HG03039 (cell line): ENCODE measurements around the gene MACROH2A1.

Source experiments
- ATAC-seq: cut with Tn5 transposase; IDR thresholded peaks from one replicate; pipeline ENCODE4 v1.9.1; 2021; ENCODE audit warnings: mild to moderate bottlenecking, moderate library complexity; ENCODE audit not compliant: unreplicated experiment

Gene MACROH2A1

DNA sequence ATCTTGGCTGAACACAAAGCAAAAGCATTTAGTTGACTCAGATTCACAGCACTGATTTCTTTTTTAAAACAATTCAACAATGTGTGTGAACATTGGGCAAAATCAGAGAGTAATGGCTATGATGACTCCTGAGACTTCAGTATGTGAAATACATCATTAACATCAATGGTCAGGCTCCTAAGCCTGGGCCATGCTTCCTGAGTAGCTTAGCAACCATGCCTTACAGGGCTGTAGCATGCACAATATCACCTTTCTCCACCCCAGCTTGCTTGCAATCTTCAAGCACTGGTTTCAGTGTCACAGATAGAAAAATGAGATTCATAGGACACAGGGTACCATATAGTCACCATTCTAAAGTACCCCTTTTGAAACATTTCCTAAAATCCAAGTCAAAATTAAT, 41.3 kb downstream of the MACROH2A1 start:
- ATAC-seq, result no peak

DNA sequence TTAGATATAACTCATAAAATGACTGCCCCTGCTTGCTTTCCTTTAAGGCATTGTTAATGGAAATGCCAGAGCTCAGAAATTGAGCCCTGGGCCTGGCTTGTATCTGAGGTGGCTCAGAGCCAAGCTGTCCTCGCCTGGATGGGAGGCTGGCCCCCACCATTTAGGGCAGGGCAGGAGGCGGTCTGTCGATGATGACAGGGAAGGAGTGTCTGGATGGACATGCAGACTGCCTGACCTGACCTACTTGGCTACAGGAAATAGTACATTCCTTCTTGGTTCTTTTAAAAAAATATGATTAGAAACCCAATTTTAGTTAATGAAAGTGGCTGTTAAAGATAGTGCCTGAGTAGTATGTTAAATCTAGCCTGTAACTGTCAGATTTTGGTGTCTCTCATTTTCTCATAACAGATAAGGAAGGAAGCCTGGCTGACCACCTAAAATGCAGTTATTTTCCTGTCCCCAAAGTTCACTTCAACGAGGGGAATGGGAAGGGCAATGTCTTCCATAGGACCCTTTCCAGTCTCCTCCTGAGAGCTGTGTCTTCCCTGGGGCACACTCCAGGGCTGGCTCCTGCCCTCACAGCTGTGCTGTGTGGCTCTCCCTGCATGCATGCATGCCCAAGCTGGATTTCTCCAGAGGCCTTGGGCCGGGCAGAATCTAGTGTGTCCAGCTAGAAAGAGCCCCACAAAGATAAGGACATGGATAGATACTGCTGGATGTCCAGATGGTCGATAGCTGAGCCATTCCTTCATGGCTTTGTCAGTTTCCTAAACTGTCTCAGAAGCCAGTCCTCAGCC, 42.3 kb downstream of the MACROH2A1 start:
- ATAC-seq, result no peak

DNA sequence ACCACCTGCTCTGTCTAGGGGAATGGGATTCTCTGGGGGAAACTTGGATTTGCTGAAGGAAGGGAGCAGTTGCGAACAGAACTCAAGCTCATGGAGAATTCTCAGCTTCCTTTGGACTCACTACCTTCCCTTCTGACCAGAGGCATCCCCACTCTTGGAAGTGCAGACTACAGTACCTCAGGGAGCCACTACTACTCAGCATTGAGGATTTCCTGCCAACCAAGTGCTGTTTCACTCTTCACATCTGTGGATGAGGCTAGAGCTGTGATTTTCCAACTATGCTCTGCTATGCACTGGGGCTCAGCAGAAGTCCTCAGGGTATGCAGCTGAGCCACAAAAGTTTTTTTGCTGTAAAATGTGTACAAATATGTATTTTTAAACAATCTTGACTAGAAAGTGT, 43.9 kb downstream of the MACROH2A1 start:
- ATAC-seq, result no peak

DNA sequence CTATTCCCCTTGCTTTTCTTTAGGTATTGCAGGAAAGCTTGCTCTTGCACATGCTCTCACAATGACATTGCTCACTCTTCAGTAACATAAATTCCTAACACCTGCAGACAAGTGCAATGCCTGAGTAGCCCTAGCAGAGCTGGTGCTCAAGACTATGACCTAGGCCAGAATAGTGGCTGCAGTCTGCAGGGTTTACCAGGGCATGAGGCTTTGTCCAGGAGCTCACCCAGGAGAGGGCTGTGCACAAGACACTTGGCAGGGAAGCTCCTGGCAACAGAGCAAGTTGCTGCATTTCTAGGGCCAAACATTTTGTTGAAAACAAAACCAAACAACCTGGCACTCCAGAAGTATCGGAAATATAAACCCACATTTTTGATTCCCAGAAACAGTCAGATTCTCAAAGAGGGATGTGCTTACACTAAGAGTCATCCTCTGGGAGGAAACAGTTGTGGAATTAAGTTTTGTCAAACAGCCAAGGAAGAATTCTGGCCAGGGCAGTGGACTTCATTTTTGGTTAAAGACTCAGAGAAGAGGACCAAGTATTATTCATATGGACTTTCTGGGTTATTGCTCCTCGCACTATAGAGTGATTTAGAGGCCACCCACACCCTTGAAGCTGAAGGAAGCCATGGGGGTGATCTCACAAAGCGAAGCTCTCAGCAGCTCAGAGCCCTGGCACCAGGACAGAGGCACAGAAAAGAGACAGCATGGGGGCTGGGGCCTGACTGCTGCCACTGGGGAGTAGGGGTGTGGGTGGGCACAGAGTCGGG, 44.9 kb downstream of the MACROH2A1 start:
- ATAC-seq, result no peak

DNA sequence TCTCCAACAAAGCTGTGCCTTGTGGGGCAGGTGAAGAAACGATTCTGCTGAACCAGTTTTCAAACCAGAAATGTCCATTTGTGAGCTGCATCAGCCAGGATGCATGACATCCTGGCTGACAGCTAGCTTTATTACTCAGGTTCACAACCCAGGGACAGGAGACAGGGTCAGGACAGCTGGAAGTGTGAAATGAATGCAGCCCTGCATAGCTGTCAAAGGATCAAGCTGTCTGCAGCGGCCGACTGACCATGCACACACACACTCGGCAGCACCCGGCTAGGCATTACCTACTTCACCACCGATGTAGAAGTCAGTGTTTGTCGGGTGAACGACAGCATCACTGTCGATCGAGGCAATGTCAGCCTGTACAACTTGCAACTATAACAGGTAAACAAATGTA, 48.5 kb downstream of the MACROH2A1 start:
- ATAC-seq, result no peak

DNA sequence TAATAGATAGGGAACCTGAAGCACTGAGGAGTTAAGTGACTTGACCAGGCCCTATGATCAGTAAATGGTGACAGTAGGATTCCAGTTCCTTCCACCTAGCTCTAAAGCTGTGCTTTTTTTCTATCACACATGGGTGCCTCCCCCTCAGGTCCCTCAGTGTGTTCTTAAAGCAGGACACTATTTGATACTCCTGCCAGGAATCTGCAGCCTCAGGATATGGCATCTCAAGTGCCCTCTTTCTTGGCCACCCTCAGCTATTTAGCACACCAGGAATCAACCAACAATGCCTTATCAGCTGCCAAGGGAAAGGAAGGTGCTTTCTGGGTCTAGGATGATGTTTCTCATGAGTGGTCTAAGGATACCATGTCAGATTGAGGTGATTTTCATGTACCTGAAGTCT, 49.1 kb downstream of the MACROH2A1 start:
- no peak for ATAC-seq

DNA sequence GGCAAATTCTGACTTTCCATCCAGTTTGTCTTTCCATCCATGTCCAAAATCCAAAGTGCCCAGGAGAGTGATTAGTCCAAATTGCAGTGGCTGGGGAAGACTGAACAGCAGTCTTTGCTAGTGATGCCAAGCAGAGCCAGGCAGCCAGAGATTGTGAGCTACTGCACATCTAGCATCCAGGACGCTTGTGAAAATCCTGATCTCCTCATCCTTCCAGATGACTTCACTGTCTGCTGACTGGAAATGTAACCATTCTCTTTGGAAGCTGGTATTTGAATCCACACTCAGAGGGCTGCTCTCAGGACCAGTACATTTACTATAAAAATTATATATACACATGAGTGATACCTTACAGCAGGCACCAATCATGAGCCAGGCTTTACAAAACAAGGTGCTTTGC, 49.6 kb downstream of the MACROH2A1 start:
- no peak for ATAC-seq

DNA sequence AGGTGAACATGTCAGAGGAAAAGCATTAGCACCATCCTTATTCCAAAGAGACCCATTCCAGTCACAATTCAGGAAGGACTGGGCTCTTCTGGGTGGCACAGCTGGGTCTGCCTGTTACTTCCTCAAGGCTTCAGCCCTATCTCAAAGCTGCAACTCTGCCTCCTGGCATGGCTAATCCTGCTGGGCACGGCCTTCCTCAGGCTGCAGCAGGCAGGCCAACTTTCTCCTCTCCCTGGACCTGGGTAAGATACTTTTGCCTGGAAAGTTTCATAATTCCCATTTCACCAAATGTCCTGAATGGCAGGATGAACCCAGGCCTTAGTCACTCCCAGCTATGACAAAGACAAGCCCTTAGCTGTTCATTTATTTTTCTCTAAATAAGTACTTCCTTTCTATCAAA, 50.1 kb downstream of the MACROH2A1 start:
- ATAC-seq, result no peak

DNA sequence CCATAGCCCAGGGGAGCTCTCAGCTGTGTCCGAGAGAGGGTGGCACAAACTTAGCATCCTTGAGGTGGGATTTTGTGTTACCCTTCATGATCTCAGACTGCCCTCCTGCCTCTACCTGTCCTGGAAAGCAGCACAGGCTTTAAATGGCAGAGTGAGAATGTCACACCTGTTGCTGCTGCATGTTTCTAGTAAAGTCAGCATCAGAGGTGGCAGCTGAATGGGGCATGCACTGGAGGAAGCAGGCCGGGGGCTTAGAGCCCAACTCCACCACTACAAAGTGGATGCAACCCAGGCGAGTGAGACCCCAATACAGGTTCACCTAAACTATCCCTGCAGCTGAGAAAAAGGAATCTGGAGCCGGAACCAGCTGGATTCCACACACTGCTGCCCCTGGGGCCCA, 51.6 kb downstream of the MACROH2A1 start:
- ATAC-seq, result no peak

DNA sequence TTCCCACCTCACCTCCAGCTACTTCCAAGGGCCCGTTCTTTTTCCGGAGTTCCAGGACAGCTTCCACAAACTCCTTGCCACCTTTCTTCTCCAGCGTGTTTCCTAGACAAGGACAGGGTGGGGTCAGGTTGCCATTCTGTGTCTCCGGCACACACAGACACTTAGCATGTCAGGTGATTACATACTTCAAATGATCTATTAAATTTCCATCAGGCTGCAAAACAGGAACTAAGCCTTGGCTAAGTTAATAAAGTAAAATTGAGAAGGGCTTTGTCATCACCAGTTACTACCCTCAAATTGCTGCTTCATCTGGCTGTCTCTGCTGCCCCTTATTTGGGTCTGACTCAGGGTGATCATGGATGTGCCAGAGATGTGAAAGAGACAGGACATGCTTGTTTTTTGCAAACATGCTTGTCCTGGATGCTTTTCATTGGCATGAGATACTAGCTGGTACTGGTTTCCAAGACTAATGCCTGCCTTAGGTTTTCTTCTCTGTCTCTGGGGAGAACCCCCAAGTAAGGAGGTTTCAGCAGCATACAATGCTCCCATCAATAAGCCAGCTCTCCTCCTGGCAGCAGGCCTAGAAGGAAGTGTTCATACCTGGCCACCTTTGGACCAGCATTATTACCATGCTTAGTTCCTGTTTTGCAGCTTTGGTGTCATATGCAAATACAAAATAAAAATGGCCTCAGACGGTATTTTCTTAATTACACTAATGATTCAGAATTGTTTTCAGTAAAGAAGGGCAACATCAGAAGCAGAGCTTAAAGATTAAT, 52.9 kb downstream of the MACROH2A1 start:
- ATAC-seq, result no peak

DNA sequence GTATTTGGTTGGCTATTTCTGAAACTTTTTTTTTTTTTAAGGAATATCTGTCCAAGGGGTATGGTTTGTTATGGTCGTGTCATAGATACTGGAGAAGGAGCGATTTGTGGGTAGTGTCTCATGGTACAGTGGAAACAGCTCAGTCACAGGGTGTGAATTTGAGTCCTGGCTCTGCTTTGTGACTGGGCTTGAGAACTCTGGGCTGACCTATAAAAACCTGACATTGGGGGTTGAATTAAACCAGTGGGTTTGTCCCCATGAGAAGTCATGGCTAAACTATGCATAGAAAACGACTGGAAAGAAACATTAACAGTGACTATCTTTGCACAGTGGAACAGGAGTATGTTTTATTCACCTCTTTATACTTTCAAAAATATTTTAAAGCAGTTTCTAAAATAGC, 54.7 kb downstream of the MACROH2A1 start:
- ATAC-seq, result no peak

DNA sequence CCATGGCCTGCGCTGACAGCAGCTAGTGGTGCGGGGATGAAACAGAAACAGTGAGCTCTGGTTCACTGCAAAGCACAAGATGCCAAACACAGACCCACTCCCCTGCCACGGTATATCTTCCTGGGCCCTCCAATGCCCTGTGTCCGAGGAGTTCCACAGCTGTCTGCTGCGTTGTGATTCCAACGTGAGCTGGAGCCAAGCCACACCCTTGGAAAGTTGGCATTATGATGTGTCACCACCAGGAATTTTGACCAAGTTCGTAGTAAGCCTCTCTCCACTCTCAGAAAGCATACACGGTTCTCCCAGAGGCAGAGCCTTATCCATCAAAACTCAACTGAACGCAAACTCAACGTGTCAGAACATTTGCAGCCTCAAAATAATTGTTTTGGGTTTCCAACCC, 55.6 kb downstream of the MACROH2A1 start:
- no peak for ATAC-seq

DNA sequence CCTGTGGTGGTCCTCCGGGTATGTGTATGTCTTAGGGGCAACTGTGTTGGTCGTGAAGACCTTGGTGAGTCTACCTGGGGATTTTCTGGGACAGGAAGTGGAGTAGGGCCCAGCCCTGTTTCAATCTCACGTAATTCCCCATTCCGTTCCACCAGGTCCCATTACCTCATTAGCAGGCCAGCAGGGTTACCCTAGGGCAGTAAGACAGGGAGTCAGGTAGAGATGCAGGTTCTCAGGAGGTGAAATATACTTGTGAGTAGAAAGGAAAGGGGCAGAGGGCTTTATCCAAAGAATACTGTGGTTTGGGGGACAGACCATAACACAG, 56.5 kb downstream of the MACROH2A1 start:
- no peak for ATAC-seq

DNA sequence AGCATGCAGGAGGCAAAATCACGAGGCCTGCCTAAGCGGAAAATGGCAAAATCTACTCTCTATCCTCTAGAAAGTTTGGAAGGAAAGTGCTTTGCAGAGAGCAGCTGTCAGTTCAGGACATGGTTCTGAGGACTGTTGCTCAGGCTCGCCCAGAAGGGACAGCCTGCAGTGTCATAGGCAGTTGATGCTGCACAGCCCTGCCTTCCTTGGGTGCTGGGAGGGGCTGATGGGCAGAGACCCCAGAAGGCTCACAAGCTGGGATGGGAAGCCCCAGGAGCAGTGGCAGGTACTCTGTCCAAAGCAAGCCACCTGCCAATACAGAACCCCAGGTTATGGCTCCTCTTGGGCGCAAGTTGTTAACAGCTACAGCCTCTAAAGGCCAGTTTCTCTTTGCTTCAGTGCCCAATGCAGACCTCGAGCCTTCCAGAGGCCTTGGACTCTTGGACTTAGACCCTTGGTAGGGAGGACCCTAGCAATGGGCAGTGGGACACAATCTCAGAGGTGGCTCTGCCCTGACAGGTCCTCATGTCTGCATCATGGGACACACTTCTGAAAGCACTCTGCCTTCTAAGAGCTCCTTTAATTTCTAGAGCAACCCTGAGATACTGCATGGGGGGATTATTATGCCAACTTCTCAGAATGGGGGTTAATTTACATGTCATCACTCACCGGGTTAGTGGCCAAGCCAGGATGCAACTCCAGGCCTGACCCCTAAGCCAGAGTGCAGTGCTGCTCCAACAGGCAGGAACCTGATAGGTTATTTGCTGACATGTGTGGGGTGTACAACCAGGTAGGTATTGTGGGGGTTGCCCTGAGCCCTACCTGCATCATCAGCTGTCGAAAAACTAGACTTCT, 57.1 kb downstream of the MACROH2A1 start:
- ATAC-seq, result no peak

DNA sequence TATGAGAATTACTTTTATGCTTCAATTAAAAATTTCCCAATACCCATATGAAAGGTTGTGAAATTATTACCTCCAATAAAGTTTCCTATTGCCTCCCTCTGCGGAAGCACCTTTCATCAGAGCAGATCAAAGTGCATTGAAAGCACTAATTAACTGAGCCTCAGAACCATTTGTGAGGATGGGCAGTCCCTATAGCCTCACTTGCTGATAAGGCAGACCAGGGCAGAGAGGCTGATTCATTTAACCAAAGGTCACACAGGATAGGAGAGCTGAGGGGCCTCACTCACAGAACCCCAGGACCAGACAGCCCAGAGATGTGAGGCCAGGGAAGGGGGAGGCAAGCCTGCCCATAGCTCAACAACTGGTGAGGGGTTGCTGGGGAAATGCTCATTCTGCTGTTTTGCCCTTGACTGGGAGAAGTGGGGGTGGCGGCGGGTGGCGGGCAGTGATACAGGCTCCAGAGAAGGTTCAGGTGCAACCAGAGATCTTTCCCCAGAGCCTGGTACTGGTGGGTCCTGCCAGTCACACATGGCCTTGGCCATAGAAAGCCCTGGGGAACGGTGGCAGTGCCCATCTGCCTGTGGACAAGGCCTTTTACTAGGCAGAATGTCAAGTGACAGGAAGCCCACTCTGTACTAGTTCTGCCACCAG, 57.9 kb downstream of the MACROH2A1 start:
- no peak for ATAC-seq

DNA sequence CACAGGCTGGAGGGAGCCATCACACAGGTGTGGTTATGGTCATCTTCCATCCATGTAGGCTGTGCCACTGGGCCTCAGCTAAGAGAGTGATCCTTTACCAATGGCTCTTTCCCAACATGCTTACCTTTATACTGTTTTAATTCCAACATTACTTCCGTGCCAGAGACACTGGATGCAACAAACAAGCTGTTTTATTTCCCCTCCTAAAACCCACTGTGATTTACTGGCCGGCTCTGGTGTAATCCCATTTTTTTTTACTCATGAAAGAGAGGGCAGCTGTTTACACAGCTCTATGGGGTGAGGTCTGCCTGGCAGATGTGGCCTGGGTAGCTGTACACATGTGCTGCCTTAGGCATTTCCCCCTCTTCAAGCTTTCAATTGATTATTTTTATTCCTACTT, 58.5 kb downstream of the MACROH2A1 start:
- ATAC-seq, result no peak

DNA sequence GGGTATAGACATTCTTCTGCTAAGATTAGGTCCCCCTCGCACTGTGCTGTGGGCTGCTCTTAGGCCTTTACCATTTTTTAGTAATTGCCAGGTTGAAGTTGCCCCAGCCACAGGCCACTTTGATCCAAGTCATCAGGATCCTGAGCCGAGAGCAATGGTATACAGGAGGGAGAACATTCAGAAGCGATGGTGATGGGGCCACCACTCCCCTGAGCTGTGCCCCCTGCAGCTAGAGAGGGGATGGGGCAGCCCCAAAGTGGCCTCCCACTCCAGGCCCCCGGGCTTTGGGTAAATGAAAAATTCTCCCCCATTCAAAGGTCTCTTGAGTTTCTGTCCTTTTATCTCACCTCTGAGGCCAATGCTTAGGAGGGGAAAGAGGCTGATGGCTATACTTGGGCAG, 59.4 kb downstream of the MACROH2A1 start:
- ATAC-seq, result no peak

DNA sequence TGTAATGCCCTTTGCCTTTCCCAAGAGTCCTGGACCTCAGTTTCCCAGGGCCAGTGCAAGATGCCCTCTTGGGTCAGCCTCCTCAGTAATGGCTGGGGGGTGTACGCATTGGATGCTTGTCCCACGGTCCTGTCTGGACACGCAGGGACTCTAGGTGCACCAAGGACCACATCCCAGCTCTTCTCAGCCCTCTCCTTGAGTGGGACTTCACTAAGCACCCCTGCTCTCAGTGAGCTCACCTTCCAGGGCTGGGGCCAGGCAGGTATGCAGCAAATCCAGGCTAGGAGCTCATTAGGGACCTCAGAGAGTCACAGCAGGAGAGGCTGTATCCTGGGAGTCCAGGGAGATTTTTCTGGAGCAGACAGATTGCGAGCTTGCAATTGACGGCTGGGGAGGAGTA, 59.8 kb downstream of the MACROH2A1 start:
- ATAC-seq, result no peak

DNA sequence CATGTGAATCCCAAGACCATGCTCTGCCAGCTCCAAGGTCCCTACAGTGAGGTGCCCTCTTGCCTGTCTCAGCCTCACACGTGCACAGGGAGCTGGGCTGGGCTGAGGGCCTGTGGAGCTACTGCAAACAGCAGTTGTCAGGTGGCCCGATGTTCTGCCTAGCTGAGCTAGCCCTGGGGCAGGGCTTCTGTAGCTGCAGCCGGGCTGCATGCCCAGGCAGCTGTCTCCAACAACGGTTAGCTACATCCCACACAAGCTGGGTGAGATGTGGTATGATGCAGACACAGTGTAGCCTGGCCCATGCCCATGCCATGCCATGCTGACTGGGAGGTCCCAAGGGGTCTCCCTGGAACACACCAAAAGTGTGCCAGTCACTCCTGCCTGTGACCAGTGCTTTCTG, 62.0 kb downstream of the MACROH2A1 start:
- ATAC-seq, result no peak

DNA sequence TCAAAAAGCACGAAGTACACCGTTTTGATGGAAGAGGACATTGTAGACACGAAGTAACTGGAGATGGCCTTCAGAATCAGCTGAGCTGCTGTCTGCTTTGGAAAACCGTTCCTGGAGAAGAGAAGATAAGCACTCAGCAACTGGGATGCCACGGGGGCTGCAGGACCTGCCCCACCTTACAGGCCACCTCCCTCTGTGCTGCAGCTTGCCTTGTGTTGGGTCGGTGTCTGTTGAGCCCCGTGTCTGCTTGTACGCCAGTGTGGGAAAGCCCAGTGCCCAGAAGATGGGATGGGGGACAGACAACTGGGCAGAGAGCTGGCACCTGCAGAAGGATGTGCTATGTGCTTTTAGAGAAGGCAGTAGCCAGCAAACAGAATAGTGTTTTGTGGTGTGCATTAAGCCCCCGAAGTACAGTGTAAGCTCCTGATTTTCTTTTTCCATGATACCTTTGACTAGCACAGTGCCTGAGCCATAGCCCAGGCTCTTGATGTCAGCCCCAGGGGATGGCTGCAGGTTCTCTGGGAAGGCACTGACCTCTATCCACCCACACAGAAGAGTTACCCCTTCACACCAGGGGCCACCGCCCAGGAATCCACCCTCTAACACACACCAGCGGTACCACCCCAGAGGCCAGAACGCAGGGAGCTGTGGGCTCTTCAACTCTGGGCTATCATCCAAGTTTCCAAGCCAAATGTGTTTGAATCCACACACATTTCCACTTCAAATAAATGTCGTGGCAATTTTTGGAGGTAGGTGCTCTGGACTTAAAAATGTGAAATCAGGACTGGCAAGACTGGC, 63.8 kb downstream of the MACROH2A1 start:
- no peak for ATAC-seq
